GM19438 (cell line): ENCODE data around the gene PNN.
"Not testable (repeated sequence)": the region's sequence is repeated elsewhere in the genome, so short reads cannot be mapped to it uniquely, and the experiment has no call there.

Experiments
- ATAC-seq: cut with Tn5 transposase; IDR thresholded peaks from one replicate; pipeline ENCODE4 v1.9.1; 2021; ENCODE audit warnings: low read depth; ENCODE audit not compliant: unreplicated experiment

The PNN gene

DNA sequence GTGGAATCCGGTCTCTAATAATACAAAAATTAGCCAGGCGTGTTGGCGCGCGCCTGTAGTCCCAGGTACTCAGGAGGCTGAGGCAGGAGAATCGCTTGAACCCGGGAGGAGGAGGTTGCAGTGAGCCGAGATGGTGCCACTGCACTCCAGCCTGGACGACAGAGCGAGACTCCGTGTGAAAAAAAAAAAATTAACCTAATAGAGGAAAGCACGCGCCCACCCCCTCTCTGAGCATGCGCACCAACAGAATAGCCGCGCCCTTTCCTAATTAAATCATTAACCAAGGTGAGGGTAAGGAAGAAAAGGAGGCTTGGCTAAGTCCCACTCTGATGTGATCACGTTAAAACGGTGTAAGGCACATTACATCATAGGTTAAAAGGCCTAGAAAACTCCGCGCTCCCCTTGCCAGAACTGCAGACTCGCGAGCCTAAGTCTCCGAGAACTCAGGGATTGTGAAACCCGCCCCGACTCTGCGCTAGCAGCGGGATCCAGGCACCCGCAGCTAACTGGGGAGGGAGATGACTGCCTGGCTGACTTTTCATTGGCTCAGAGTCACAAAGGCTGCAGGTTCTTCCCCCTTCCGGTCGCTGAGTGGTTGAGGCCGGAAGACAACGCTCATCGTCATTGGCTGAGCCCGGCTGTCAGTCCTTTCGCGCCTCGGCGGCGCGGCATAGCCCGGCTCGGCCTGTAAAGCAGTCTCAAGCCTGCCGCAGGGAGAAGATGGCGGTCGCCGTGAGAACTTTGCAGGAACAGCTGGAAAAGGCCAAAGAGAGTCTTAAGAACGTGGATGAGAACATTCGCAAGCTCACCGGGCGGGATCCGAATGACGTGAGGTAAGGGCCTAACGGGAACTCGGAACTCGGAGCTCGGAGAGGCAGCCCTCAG lies at the start of gene PNN:
Gene PNN (plus strand): TSS at position 695 of the 885 bp plus-strand sequence. CDS start 26 bp downstream, at position 721.
- peak; percentile 85 for ATAC-seq

DNA sequence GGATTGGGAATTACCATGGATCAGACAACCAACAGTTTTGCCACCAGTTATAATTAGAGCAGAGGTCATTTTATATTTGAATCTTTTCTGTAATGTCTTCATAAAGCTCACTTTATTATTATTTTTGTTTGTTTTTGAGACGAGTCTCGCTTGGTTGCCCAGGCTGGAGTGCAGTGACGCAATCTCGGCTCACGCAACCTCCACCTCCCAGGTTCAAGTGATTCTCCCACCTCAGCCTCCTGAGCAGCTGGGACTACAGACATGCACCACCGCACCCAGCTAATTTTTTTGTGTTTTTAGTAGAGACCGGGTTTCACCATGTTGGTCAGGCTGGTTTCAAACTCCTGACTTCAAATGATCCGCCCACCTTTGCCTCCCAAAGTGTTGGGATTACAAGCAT lies 37.2 kb upstream of the PNN start:
- ATAC-seq = not testable (repeated sequence)

DNA sequence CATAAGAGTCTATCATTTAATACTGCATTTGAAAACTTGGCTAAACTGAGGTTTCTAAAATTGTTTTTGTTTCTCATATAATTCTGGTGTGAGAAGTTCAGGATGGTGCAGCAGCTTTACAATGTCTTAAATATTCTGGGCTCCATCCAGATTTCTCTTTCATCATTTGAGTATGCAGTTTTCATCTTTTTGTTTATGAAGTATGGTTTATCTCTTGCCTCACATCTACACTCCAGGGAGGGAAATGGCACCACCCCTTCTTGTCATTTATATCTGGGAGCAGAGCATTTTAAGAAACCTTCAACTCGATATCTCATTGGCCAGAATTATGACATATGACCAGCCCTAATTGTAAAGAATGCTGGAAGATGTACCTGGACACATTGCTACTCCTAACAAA lies 36.6 kb upstream of the PNN start:
- no peak for ATAC-seq

DNA sequence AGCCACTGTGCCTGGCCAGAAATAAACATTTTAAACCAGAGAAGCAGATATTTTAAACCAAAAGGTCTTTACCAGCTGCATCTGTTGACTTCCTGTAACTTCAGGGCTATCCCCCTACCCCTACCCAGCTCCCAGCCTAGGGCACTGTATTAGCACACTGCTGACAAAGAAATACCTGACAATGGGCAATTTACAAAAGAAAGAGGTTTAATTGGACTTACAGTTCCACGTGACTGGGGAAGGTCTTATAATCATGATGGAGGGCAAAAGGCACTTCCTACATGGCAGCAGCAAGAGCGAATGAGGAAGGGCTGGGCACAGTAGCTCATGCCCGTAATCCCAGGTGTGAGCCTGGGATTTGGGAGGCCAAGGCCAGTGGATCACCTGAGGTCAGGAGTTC lies 34.9 kb upstream of the PNN start:
- no peak for ATAC-seq

GRCh38 chr14:39141623-39142022 lies 33.4 kb upstream of the PNN start:
- not testable (repeated sequence) for ATAC-seq

GRCh38 chr14:39143226-39143625 lies 31.8 kb upstream of the PNN start:
- not testable (repeated sequence) for ATAC-seq

DNA sequence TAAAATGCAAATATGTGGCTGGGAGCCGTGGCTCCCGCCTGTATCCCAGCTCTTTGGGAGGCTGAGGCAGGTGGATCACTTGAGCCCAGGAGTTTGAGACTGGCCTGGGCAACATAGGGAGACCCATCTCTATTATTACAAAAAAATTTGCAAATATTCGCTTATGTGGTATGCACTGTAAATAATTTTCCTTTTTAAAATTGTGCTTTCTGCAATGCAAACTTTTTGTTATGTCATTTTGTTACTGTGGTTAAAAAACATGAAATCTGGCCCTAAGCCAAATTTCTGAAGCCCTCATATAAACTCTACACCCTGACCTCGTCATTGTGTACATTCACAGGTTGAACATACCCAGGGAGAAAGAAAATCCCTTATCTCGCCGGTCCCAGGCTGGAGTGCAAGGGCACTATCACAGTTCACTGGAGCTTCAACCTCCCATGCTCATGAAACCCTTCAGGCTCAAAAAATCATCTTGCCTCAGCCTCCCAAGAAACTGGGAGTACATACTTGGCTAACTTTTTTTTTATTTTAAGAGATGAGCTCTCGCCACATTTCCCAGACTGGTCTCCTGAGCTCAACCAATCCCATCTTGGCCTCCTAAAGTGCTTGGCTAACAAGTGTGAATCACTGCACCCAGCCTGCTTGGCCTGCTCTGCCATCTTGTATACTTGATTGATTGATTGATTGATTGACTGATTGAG lies 29.6 kb upstream of the PNN start:
- ATAC-seq = no peak

GRCh38 chr14:39154594-39155189 lies 20.4 kb upstream of the PNN start:
- no peak for ATAC-seq

DNA sequence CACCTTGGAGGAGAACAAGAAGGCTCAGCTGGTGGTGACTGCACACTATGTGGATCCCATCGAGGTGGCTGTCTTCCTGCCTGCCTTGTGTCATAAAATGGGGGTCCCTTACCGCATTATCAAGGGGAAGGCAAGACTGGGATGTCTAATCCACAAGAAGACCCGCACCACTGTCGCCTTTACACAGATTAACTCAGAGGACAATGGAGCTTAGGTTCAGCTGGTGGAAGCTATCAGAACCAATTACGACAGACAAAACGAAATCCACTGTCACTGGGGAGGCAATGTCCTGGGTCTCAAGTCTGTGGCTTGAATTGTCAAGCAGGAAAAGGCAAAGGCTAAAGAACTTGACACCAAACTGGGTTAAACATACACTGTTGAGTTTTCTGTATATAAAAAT lies 17.6 kb upstream of the PNN start:
- ATAC-seq = no peak

DNA sequence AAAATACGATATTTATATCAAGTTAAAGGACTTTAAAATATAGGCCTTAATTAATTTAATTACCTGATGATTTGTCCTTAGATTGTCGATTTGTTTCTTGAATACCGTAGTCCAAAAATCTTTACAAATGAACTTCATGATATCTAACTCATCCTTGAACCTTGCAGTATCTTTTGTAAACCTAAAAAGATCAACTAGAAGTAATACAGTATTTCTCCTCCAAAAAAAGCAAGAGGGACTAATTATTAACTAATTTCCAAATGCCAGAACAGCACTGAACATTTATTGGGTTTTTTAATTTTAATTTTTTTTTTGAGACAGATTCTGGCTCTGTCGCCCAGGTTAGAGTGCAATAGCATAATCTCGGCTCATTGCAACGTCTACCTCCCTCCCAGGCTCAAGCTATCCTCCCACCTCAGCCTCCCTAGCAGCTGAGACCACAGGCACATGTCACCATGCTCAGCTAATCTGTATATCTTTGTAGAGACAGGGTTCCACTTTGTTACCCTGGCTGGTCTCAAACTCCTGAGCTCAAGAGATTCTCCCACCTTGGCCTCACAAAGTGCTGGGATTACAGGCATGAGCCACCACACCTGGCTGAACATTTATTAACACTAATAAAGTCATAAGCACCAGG lies 16.7 kb upstream of the PNN start:
- no peak for ATAC-seq

DNA sequence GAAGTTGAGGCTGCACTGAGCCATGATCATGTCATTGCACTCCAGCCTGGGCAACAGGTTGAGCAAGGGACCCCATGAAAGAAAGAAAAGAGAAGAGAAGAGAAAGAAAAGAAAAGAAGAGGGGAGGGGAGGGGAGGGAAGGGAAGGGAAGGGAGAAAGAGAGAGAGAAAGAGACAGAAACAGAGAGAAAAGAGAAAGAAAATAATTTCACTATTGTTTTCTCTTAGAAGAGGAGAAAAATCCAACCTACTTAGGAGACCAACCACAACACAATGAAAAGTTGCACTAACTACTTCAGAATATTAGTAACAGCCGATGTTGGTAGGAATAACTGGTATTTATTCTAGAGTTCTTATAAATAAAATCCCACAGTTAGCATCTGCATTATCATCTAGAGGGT lies 14.6 kb upstream of the PNN start:
- no peak for ATAC-seq

GRCh38 chr14:39167797-39168320 lies 7.2 kb upstream of the PNN start:
- not testable (repeated sequence) for ATAC-seq

DNA sequence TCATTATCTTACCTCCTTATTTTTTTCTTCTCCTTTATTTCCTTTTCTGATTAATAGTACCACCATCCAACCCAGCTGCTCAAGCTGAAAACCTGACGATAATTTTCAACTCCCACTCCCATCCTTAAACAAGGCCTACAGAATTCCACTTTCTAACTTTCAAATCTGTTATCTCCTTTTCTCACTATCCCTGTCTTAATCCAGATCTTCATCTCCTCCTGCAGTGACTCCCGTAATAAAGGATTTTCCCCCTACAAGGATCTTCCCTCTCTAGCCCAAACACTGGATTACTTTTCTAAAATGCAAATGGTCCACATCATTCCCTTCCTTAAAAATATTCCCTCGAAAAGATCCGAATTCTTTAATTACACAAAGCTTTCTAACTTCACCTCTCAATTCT lies 6.5 kb upstream of the PNN start:
- ATAC-seq = no peak

GRCh38 chr14:39169541-39169900 lies 5.5 kb upstream of the PNN start:
- ATAC-seq = no peak

- ATAC-seq = no peak
Observed at GRCh38 chr14:39173198-39173597, 1.9 kb upstream of the PNN start.

- ATAC-seq = peak; percentile 1
Observed at GRCh38 chr14:39175445-39176262, 600 bp downstream of the PNN start.

DNA sequence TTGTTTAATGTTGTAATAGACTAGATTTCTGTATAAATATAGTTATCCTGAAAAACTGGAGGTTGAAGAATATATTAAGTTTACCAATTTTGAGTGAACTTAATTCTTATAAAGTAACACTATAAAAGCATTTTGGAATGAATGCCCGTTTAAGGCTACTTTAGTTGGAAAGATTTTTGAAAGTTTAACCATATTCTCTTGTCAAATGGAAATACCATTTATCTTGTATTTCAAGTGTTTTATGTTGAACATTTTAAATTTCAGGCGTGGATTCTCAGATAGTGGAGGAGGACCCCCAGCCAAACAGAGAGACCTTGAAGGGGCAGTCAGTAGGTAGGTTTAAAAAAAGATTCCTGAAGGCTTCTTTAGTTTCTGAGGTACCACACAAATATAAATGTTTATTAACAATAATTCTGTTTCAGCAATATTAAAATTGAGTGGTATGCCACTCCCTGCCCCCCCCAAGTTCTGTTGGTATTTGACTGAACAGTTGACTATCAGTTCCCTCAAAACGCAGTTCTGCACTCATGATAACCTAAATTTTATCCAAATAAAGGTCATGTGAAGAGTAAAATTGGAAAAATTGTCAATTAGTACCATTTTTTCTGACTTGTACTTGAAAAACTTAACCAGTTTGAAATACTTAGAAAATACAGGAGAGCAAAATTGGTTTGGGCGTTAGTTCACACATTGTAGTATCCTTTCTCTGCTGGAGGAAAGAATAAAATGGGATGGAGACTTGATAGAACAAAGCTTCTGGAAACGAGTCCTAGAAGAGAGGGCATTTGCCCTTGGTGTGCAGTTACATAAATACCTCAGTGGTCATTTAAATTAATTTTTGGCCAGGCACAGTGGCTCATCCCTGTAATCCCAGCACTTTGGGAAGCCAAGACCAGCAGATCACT lies 1.5 kb downstream of the PNN start:
- no peak for ATAC-seq

GRCh38 chr14:39177168-39177545 lies 2.1 kb downstream of the PNN start:
- ATAC-seq = no peak

- no peak for ATAC-seq
Observed at GRCh38 chr14:39179042-39179441, 4.0 kb downstream of the PNN start.
